ENCODE data around the gene FGF11. TPM values are rescaled to one million over a fixed set of nuclear protein-coding genes. Genes with fewer than 3 reads are reported as not detected.

Gene FGF11
- total RNA-seq, 4 donors from 2014 or later, result 0.13 to 1.0 (median 0.42) TPM; not detected in 1

GRCh38 chr17:7393613-7394451 lies 45.5 kb upstream of the FGF11 start:
- H3K4me3 ChIP-seq, result peak overlapping the region; percentile 90
- no peaks in the 10 kb centered on the region for H3K9me3 ChIP-seq
- H3K27ac ChIP-seq, result peak overlapping the region; percentile 81 to 96 (median 92)
- no peaks in the 10 kb centered on the region for H3K27me3 ChIP-seq
- H3K36me3 ChIP-seq, result peaks cover 0 to 37% of the 10 kb centered on the region in 2 donors
- H3K4me1 ChIP-seq, result peaks cover 2 to 35% (median 16%) of the 10 kb centered on the region in 3 donors
- 12% methylated on average over 15 of the region's 48 CpGs; no CpG with 5 or more reads in 1 of the 2 donors for WGBS, 2 donors (ENCODE audit: low coverage in 1 of 2)
- ATAC-seq, result peak; percentile 13
- TF ChIP-seq, protein P1, sequence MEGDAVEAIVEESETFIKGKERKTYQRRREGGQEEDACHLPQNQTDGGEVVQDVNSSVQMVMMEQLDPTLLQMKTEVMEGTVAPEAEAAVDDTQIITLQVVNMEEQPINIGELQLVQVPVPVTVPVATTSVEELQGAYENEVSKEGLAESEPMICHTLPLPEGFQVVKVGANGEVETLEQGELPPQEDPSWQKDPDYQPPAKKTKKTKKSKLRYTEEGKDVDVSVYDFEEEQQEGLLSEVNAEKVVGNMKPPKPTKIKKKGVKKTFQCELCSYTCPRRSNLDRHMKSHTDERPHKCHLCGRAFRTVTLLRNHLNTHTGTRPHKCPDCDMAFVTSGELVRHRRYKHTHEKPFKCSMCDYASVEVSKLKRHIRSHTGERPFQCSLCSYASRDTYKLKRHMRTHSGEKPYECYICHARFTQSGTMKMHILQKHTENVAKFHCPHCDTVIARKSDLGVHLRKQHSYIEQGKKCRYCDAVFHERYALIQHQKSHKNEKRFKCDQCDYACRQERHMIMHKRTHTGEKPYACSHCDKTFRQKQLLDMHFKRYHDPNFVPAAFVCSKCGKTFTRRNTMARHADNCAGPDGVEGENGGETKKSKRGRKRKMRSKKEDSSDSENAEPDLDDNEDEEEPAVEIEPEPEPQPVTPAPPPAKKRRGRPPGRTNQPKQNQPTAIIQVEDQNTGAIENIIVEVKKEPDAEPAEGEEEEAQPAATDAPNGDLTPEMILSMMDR (IDR thresholded peaks at IDR 0.05), result no peak
- no peak for TF ChIP-seq POLR2A (IDR thresholded peaks at IDR 0.05)
- TF ChIP-seq EP300 (IDR thresholded peaks at IDR 0.05), result no peak
- TF ChIP-seq POLR2AphosphoS5 (IDR thresholded peaks at IDR 0.05), result no peak

DNA sequence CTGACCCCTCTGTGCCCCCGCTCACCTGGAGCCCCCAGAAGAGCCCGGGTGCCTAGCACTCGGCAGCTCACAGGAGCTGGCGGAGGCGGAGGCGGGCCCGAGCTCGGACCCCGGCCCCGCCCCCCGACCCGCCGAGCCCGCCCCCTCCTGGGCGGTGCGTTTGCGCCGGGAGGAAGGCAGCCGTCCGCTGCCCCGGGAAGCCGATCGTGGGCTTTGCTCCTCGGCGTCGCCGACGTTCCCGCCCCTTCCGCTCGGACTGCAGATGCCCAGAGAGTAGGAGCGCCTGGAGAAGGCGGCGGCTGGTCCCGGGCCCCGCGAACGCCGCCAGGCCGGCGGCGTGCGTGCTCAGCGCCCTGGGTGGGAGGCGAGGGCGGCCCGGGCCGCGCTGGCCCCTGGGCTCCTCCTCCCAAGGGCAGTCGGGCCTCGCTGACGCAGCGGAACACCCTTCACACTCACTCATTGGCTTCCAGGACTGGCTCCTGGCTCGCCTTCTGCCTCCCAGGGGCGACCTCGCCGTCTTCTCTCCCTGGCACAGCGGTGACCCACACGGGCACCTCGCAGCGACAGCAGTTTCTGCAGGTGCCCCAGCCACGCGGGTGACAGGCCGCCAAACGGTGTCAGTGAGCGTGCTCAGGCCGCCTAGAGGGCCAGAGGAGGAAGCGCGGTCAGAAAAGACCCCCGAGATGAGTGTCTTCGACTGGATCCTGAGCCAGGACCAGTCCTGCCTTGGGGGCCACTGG lies 44.7 kb upstream of the FGF11 start, which contains the start of gene PLSCR3:
PLSCR3 (minus strand) TSS at position 74 of the 740 bp plus-strand sequence. CDS start 415 bp downstream, outside the sequence.
- peak; percentile 85 to 92 for TF ChIP-seq POLR2A (IDR thresholded peaks at IDR 0.05)
- peak; percentile 74 for TF ChIP-seq POLR2AphosphoS5 (IDR thresholded peaks at IDR 0.05)
- TF ChIP-seq, protein P1 (IDR thresholded peaks at IDR 0.05), result peak in 3 of 4 experiments; percentile 40 to 61 (median 52)
- no peak for TF ChIP-seq EP300 (IDR thresholded peaks at IDR 0.05)
- no CpG with 5 or more reads among the region's 71 CpGs for WGBS, 2 donors (ENCODE audit: low coverage in 1 of 2)
- H3K4me3 ChIP-seq, result peak within 1 kb of the TSS; percentile 90
- peaks cover 2 to 35% (median 16%) of the 10 kb centered on the region in 3 donors for H3K4me1 ChIP-seq
- no peaks in the 10 kb centered on the region for H3K9me3 ChIP-seq
- no peaks in the 10 kb centered on the region for H3K27me3 ChIP-seq
- peaks cover 0 to 29% of the 10 kb centered on the region in 2 donors for H3K36me3 ChIP-seq
- ATAC-seq, result peak; percentile 95
- H3K27ac ChIP-seq, result peak within 1 kb of the TSS; percentile 81 to 96 (median 92)

GRCh38 chr17:7396147-7396546 lies 43.2 kb upstream of the FGF11 start:
- no peak for TF ChIP-seq EP300 (IDR thresholded peaks at IDR 0.05)
- no peak for TF ChIP-seq POLR2A (IDR thresholded peaks at IDR 0.05)
- TF ChIP-seq, protein P1 (IDR thresholded peaks at IDR 0.05), result no peak
- no peak for TF ChIP-seq POLR2AphosphoS5 (IDR thresholded peaks at IDR 0.05)
- H3K4me1 ChIP-seq, result peaks cover 2 to 36% (median 16%) of the 10 kb centered on the region in 3 donors
- WGBS, 2 donors (ENCODE audit: low coverage in 1 of 2), result 66 to 94% methylated on average over 2 to 4 of the region's 4 CpGs
- no peak overlapping the region for H3K4me3 ChIP-seq
- H3K27ac ChIP-seq, result no peak overlapping the region
- no peak for ATAC-seq
- H3K36me3 ChIP-seq, result peaks cover 0 to 14% of the 10 kb centered on the region in 2 donors
- H3K27me3 ChIP-seq, result no peaks in the 10 kb centered on the region
- H3K9me3 ChIP-seq, result no peaks in the 10 kb centered on the region

DNA sequence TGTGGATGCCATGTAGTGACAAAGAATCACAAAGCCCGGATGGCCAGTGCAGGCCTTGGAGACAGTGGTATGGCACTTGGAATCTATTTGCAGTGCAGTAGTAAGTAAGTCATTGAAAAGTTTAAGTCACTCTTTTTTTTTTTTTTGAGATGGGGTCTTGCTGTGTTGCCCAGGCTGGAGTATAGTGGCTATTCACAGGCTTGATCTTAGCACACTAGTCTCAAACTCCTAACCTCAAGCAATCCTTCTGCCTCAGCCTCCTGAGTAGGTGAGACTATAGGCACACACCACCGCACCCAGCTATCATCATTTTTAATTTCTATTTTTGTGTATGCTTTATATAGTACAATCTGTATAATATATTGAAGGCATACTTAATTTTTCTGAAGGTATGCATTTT lies 40.7 kb upstream of the FGF11 start:
- no peak overlapping the region for H3K27ac ChIP-seq
- WGBS, 2 donors (ENCODE audit: low coverage in 1 of 2), result 83 to 93% methylated on average over 2 of the region's 2 CpGs
- no peak for ATAC-seq
- TF ChIP-seq EP300 (IDR thresholded peaks at IDR 0.05), result no peak
- TF ChIP-seq, protein P1 (IDR thresholded peaks at IDR 0.05), result no peak
- no peak for TF ChIP-seq POLR2A (IDR thresholded peaks at IDR 0.05)
- TF ChIP-seq POLR2AphosphoS5 (IDR thresholded peaks at IDR 0.05), result no peak
- H3K4me1 ChIP-seq, result peaks cover 4 to 47% (median 20%) of the 10 kb centered on the region in 3 donors
- no peaks in the 10 kb centered on the region for H3K27me3 ChIP-seq
- no peaks in the 10 kb centered on the region for H3K36me3 ChIP-seq
- no peak overlapping the region for H3K4me3 ChIP-seq
- no peaks in the 10 kb centered on the region for H3K9me3 ChIP-seq
